SH-SY5Y (cell line): Measurements from ENCODE around the gene ZCCHC24.

Experiments
- GATA2 ChIP-seq: IDR thresholded peaks from 2 replicates; pipeline ENCODE4 v1.6.1; 2011; ENCODE audit warnings: mild to moderate bottlenecking, low read depth, low read length
- GATA3 ChIP-seq: IDR thresholded peaks from 2 replicates; pipeline ENCODE4 v1.6.1; 2011; ENCODE audit warnings: low read depth, mild to moderate bottlenecking, low read length, moderate library complexity

DNA sequence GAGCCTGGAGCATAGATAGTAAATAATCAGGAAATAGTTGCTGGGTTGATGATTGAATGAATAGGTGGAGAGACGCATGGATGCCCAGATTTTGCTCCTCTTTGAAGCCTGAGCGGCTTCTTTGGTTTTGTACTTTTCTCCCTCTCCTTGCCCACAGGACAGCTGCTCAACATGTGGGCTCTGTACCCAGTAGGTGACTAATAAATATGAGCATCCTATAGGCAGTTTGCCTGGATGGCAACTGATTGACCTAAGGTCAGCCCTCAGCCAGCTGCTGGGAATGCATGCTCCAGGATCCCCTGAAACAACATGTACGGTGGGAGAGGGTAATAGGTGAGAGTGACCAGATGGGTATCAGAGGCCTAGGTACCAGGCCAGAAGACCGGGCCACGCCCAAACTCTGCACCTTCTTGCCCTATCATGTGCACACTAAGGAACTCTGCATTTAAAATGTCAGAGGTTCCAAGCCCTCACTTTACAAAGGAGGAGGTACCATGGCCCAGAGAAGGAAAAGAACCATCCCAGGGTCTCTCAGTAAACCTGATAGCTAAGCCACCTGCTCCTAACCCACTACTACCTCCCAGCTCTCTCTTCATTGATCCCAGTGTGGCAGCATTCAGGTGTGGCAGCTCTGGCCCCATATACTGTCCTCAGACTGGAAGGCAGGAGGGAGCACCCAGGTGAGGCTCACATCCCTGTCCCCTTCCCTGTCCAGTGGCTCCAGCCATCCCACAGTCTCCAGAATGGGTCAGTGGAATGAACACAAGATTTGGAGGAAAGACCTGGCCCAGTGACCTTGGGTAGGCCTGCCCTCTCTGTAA is 2.7 kb upstream of the ZCCHC24 start:
- TF ChIP-seq GATA2 (no peak), GATA3 (no peak)
